K562 (cell line): ENCODE data around the gene ARHGEF1. TPM values are rescaled to one million over a fixed set of nuclear protein-coding genes. Genes with fewer than 3 reads are reported as not detected.

Source experiments
- ATAC-seq: fragments of 200-7000 bp; cut with Tn5 transposase; 3 replicates; pipeline ENCODE4 v1.9.1; 2020; ENCODE audit warnings: moderate library complexity
- BruUV-seq: library from RNA; stranded (reverse); fragments of 400-500 nt; replicated peaks from 2 replicates; lab custom pipeline; 2021; lab: Mats Ljungman, UMichigan
- CTCF ChIA-PET: fragments of 300-600 bp; formaldehyde crosslinking; extraction: SDS; loops from one replicate; lab custom pipeline; 2021; ENCODE audit warnings: low intra/inter-chr PET ratio; lab: Yijun Ruan, JAX
- POLR2A ChIA-PET: fragments of 300-600, 350-650 bp; sonication (Branson Sonifier 250); formaldehyde crosslinking; extraction: SDS; loops from one replicate; lab custom pipeline; 2021; ENCODE audit warnings: antibody characterized with exemption, inconsistent platforms; lab: Yijun Ruan, JAX
- DNase-seq, 4 experiments: peaks; one replicate each; pipeline versions ENCODE4 v3.0.0 to v3.0.0-alpha.2; 2011 to 2018; ENCODE audit warnings: low spot score in 3 of 4, mixed read lengths in 3 of 4; ENCODE audit errors: extremely low read depth in 1 of 4
- FAIRE-seq: peaks from 2 replicates; lab custom pipeline; 2011; peaks lifted over from hg19 to GRCh38; lab: Jason Lieb, UNC
- H2AFZ ChIP-seq: 2 replicates; pipeline ENCODE4 v1.6.0; 2011; ENCODE audit warnings: low read depth, low read length, control low read depth, inconsistent platforms
- H3K27ac ChIP-seq: fragments of 200-600 bp; 3 replicates; pipeline ENCODE4 v1.8.0; 2011; ENCODE audit warnings: low read depth, mild to moderate bottlenecking, control low read depth, inconsistent platforms, low read length, moderate library complexity, mixed read lengths; ENCODE audit errors: extremely low read depth
- H3K27me3 ChIP-seq, 2 experiments: fragments of 300-600 bp in 1 of 2; 2 replicates in 1 of 2; 3 replicates in 1 of 2; pipeline versions ENCODE4 v1.6.0 to v1.8.0; 2011; ENCODE audit warnings: inconsistent platforms in 2 of 2, low read length in 2 of 2, mild to moderate bottlenecking in 1 of 2, mixed read lengths in 1 of 2, moderate library complexity in 1 of 2; ENCODE audit not compliant: control insufficient read depth in 2 of 2, insufficient read depth in 2 of 2
- H3K36me3 ChIP-seq: fragments of 300-600 bp; 3 replicates; pipeline ENCODE4 v1.8.0; 2011; ENCODE audit warnings: mild to moderate bottlenecking, low read length, inconsistent platforms; ENCODE audit not compliant: control insufficient read depth, insufficient read depth
- H3K4me1 ChIP-seq, 2 experiments: fragments of 200-600 bp in 1 of 2; replicated peaks in 1 of 2; 2 replicates in 1 of 2; 3 replicates in 1 of 2; pipeline versions ENCODE4 v1.5.1 to v1.8.0; 2011; ENCODE audit warnings: inconsistent platforms in 2 of 2, low read length in 2 of 2, mild to moderate bottlenecking in 1 of 2, mixed read lengths in 1 of 2, moderate library complexity in 1 of 2; ENCODE audit not compliant: control insufficient read depth in 2 of 2, insufficient read depth in 2 of 2
- H3K4me2 ChIP-seq: 2 replicates; pipeline ENCODE4 v1.6.1; 2011; ENCODE audit warnings: low read length, control low read depth, inconsistent platforms, mixed read lengths; ENCODE audit not compliant: insufficient read depth
- H3K4me3 ChIP-seq: fragments of 200-600 bp; sonication (generic), shearing (Covaris generic); 2 replicates; pipeline ENCODE4 v1.5.1; 2016; ENCODE audit warnings: control low read depth, inconsistent platforms
- H3K79me2 ChIP-seq: fragments of 200-600 bp; 3 replicates; pipeline ENCODE4 v1.8.0; 2011; ENCODE audit warnings: low read length, inconsistent platforms; ENCODE audit not compliant: control insufficient read depth, insufficient read depth
- H3K9ac ChIP-seq, 2 experiments: 2 replicates each; pipeline versions ENCODE4 v1.6.0 to v1.6.1; 2011; ENCODE audit warnings: low read depth in 2 of 2, low read length in 2 of 2, control low read depth in 1 of 2, inconsistent platforms in 1 of 2, mild to moderate bottlenecking in 1 of 2, mixed read lengths in 1 of 2; ENCODE audit not compliant: insufficient read depth in 1 of 2
- H3K9me1 ChIP-seq: one replicate; pipeline ENCODE4 v1.6.0; 2011; ENCODE audit warnings: inconsistent platforms, mild to moderate bottlenecking, low read length, moderate library complexity; ENCODE audit not compliant: control insufficient read depth, insufficient read depth
- H3K9me3 ChIP-seq: replicated peaks from 2 replicates; pipeline ENCODE4 v1.5.1; 2011; ENCODE audit warnings: low read depth, low read length, inconsistent platforms; ENCODE audit not compliant: control insufficient read depth, insufficient read depth
- H4K20me1 ChIP-seq: replicated peaks from 2 replicates; pipeline ENCODE4 v1.6.1; 2011; ENCODE audit warnings: low read length, inconsistent platforms, mixed read lengths; ENCODE audit not compliant: control insufficient read depth, insufficient read depth
- CTCF ChIP-seq, 3 experiments: IDR thresholded peaks in 2 of 3; conservative IDR thresholded peaks in 1 of 3; 2 replicates each; pipeline ENCODE4 v1.5.1; 2011 to 2012; ENCODE audit warnings: low read length in 3 of 3, mild to moderate bottlenecking in 3 of 3, control low read depth in 2 of 3, improper control_type of control experiment in 1 of 3, inconsistent platforms in 1 of 3, low read depth in 1 of 3, mixed read lengths in 1 of 3, moderate library complexity in 1 of 3; ENCODE audit not compliant: insufficient read depth in 2 of 3
- FOXJ2 ChIP-seq: fragments of 200-800 bp; sonication (Bioruptor generic); IDR thresholded peaks from 2 replicates; pipeline ENCODE4 v1.6.1; 2016; ENCODE audit warnings: missing genetic modification characterization, missing compliant biosample characterization
- GATAD2B ChIP-seq: fragments of 450-650 bp; IDR thresholded peaks from 2 replicates; pipeline ENCODE4 v1.6.1; 2017; ENCODE audit warnings: mild to moderate bottlenecking, borderline replicate concordance
- MAX ChIP-seq: sonication (generic); formaldehyde crosslinking; IDR thresholded peaks from 2 replicates; pipeline ENCODE4 v1.9.0; 2022; ENCODE audit warnings: mild to moderate bottlenecking, missing genetic modification reagents
- POLR2G ChIP-seq: fragments of 200-400 bp; formaldehyde crosslinking; IDR thresholded peaks from 2 replicates; pipeline ENCODE4 v1.6.1; 2017; ENCODE audit warnings: low read depth, mild to moderate bottlenecking, antibody characterized with exemption, low read length, moderate library complexity
- RBFOX2 ChIP-seq: fragments of 200-400 bp; formaldehyde crosslinking; IDR thresholded peaks from 2 replicates; pipeline ENCODE4 v1.6.1; 2017; ENCODE audit warnings: low read depth, mild to moderate bottlenecking, low read length, moderate library complexity
- ZBTB17 ChIP-seq: fragments of 450-650 bp; formaldehyde crosslinking; IDR thresholded peaks from 2 replicates; pipeline ENCODE4 v1.4.0; 2020; ENCODE audit warnings: mild to moderate bottlenecking
- ZKSCAN3 ChIP-seq: fragments of 250-450 bp; sonication (Bioruptor Pico); IDR thresholded peaks from 2 replicates; pipeline ENCODE4 v1.4.0; 2020
- WGBS: fragments of 100-300 bp; shearing (Covaris generic); methylation state at CpG from one replicate; pipeline ENCODE4 v1.1.6; 2016; ENCODE audit warnings: low coverage, mixed read lengths; ENCODE audit not compliant: insufficient coverage; ENCODE audit errors: missing lambda C conversion rate; 5-methylcytosine and 5-hydroxymethylcytosine counted together
- in situ Hi-C: fragments of 300-500 bp; cut with MboI; formaldehyde crosslinking; loops from 4 replicates; pipeline ENCODE4 v1.15.0; 2018; ENCODE audit warnings: inconsistent platforms, mixed read lengths
- intact Hi-C: fragments of 100-400 bp; cut with micrococcal nuclease; formaldehyde crosslinking; loops from 2 replicates; pipeline ENCODE4 v1.14.2; 2022
- polyA plus RNA-seq, 8 experiments: library from polyadenylated mRNA; depleted of rRNA in 4 of 8; stranded (reverse) in 5 of 8; unstranded in 3 of 8; fragments of >200 nt; fragmentation: Nextera tagmentation in 2 of 8; fragmentation: Illumina TruSeq in 1 of 8; extraction: Ambion mirVana in 2 of 8; extraction: Trizol in 1 of 8; gene quantifications; 2 replicates each; pipeline versions ENCODE4 v1.2.1 to v1.2.3, GENCODE V29; 2011 to 2014; ENCODE audit warnings: inconsistent platforms in 1 of 8, missing spikeins in 1 of 8
- total RNA-seq, 7 experiments: library from RNA; depleted of rRNA in 6 of 7; stranded (reverse); fragments of >200 nt in 6 of 7; fragmentation: Illumina TruSeq in 2 of 7; extraction: Trizol in 2 of 7; gene quantifications; 2 replicates each; pipeline versions ENCODE4 v1.2.1 to v1.2.3, GENCODE V29; 2011 to 2021; ENCODE audit warnings: low replicate concordance in 1 of 7

The ARHGEF1 gene
- total and polyA plus RNA-seq, 9 of the 15 experiments (the other 6 are each of a cell fraction or from before 2014, with no cell fraction given), result 1.9 to 149 (median 29.8) TPM

- peaks cover 0 to 26% of the 10 kb centered on the region in 2 experiments; a peak in 2 of 5 replicates for H3K4me1 ChIP-seq
- BruUV-seq, result no TSS peak
- in situ Hi-C loops, result no loop called here
- CTCF ChIA-PET, result no interaction called here
- H4K20me1 ChIP-seq, result no peaks in the 10 kb centered on the region
- DNase-seq (no peak), ATAC-seq (peak; percentile 66), FAIRE-seq (no peak)
- 85% methylated on average over 16 of the region's 19 CpGs for WGBS
- H3K9me1 ChIP-seq, result no peaks in the 10 kb centered on the region
- no peak overlapping the region for H2AFZ ChIP-seq
- peak; percentile 56 for TF ChIP-seq POLR2G
- peak; percentile 13; the same call in 1 of the 2 replicates for TF ChIP-seq MAX (CRISPR knock-in tag)
- TF ChIP-seq ZBTB17 (CRISPR knock-in tag), result no peak
- TF ChIP-seq CTCF (IDR thresholded peaks at IDR 0.05 in 2 of 3, conservative IDR thresholded peaks at IDR 0.05 in 1 of 3; ENCODE audit: insufficient read depth in 2 of 3, low read depth in 1 of 3, low read length in 3 of 3), result peak; percentile 12 to 47 (median 28); a peak in 2 of 6 replicates
- TF ChIP-seq RBFOX2, result peak; percentile 41; the same call in 1 of the 2 replicates
- TF ChIP-seq FOXJ2, result no peak
- TF ChIP-seq ZKSCAN3 (CRISPR knock-in tag), result no peak
- TF ChIP-seq GATAD2B, result no peak
- intact Hi-C loops, result no loop called here
- no peaks in the 10 kb centered on the region for H3K27me3 ChIP-seq
- no peak overlapping the region for H3K4me2 ChIP-seq
- H3K27ac ChIP-seq, result no peak overlapping the region
- peaks cover 78% of the 10 kb centered on the region for H3K36me3 ChIP-seq
- H3K9ac ChIP-seq, result peak overlapping the region in 1 of 2 experiments; percentile 52; a peak in 1 of 4 replicates
- POLR2A ChIA-PET, result interaction anchor here (0.7 kb wide), 2 partner anchors 14 to 457 kb away, joined by 3 read pairs; no protein-coding TSS in a partner anchor
- H3K79me2 ChIP-seq, result no peaks in the 10 kb centered on the region
- no peak overlapping the region for H3K4me3 ChIP-seq
- H3K9me3 ChIP-seq, result no peaks in the 10 kb centered on the region
These were observed 13.0 kb downstream of the ARHGEF1 start for GRCh38 chr19:41895745-41896580.
